Calu3 (cell line): ENCODE data around the gene GRAMD1C. TPM values are rescaled to one million over a fixed set of nuclear protein-coding genes. Genes with fewer than 3 reads are reported as not detected.

Source experiments
- BruUV-seq: library from RNA; stranded (reverse); fragments of 400-500 nt; replicated peaks from 2 replicates; lab custom pipeline; 2021; lab: Mats Ljungman, UMichigan
- CTCF ChIA-PET: fragments of 300-600 bp; sonication (Branson Sonifier 250); formaldehyde crosslinking; loops from one replicate; lab custom pipeline; 2022; ENCODE audit warnings: antibody characterized with exemption; lab: Charles Lee
- DNase-seq: peaks from one replicate; pipeline ENCODE4 v3.0.0; 2022
- H3K27ac Mint-ChIP-seq: one replicate; pipeline ENCODE4 v1.8.0; 2022; ENCODE audit warnings: mixed read lengths; ENCODE audit not compliant: unreplicated experiment
- H3K27me3 Mint-ChIP-seq: one replicate; pipeline ENCODE4 v1.8.0; 2022; ENCODE audit warnings: mixed read lengths; ENCODE audit not compliant: unreplicated experiment
- H3K36me3 Mint-ChIP-seq: one replicate; pipeline ENCODE4 v1.8.0; 2022; ENCODE audit warnings: mild to moderate bottlenecking, moderate library complexity, mixed read lengths; ENCODE audit not compliant: insufficient read depth, unreplicated experiment
- H3K4me1 Mint-ChIP-seq: one replicate; pipeline ENCODE4 v1.8.0; 2022; ENCODE audit warnings: mild to moderate bottlenecking, low read depth, mixed read lengths; ENCODE audit not compliant: unreplicated experiment
- H3K4me3 Mint-ChIP-seq: one replicate; pipeline ENCODE4 v1.8.0; 2022; ENCODE audit warnings: mild to moderate bottlenecking, low read depth, moderate library complexity, mixed read lengths; ENCODE audit not compliant: unreplicated experiment
- H3K9me3 Mint-ChIP-seq: one replicate; pipeline ENCODE4 v1.8.0; 2022; ENCODE audit warnings: low read depth, mixed read lengths; ENCODE audit not compliant: unreplicated experiment
- CTCF ChIP-seq: fragments of 200-600 bp; IDR thresholded peaks from one replicate; pipeline ENCODE4 v1.8.0; 2022; ENCODE audit warnings: antibody characterized with exemption; ENCODE audit not compliant: unreplicated experiment
- intact Hi-C: fragments of 100-400 bp; cut with micrococcal nuclease; formaldehyde crosslinking; loops from one replicate; pipeline ENCODE4 v1.10.0; 2022; ENCODE audit not compliant: unreplicated experiment
- total RNA-seq: library from RNA; stranded (reverse); gene quantifications from 2 replicates; pipeline ENCODE4 v1.2.3, GENCODE V29; 2022

The GRAMD1C gene
- total RNA-seq, 1 experiment from 2014 or later: 6.3 TPM

- no peak for TF ChIP-seq CTCF
- H3K27ac Mint-ChIP-seq: no peak overlapping the region
- BruUV-seq: no TSS peak
- H3K4me3 Mint-ChIP-seq: no peak overlapping the region
- CTCF ChIA-PET: interaction anchor here (2.1 kb wide), 1 partner anchor 52 kb away, joined by 4 read pairs; no protein-coding TSS in a partner anchor
- H3K9me3 Mint-ChIP-seq: no peaks in the 10 kb centered on the region
- no peaks in the 10 kb centered on the region for H3K27me3 Mint-ChIP-seq
- no peaks in the 10 kb centered on the region for H3K36me3 Mint-ChIP-seq
- H3K4me1 Mint-ChIP-seq: peaks cover 22% of the 10 kb centered on the region
- no peak for DNase-seq
- intact Hi-C loops: no loop called here
Measured at GRCh38 chr3:113895964-113896363, 57.4 kb downstream of the GRAMD1C start.

- no TSS peak for BruUV-seq
- CTCF ChIA-PET: interaction anchor here (2.1 kb wide), 1 partner anchor 52 kb away, joined by 4 read pairs; no protein-coding TSS in a partner anchor
- TF ChIP-seq CTCF: no peak
- Mint-ChIP-seq H3K36me3 (no peaks in the 10 kb centered on the region), H3K9me3 (no peaks in the 10 kb centered on the region), H3K27me3 (no peaks in the 10 kb centered on the region), H3K4me1 (peaks cover 22% of the 10 kb centered on the region), H3K4me3 (peak overlapping the region; percentile 43), H3K27ac (no peak overlapping the region)
- no peak for DNase-seq
- intact Hi-C loops: no loop called here
Measured at GRCh38 chr3:113896930-113897329, 58.3 kb downstream of the GRAMD1C start.

DNA sequence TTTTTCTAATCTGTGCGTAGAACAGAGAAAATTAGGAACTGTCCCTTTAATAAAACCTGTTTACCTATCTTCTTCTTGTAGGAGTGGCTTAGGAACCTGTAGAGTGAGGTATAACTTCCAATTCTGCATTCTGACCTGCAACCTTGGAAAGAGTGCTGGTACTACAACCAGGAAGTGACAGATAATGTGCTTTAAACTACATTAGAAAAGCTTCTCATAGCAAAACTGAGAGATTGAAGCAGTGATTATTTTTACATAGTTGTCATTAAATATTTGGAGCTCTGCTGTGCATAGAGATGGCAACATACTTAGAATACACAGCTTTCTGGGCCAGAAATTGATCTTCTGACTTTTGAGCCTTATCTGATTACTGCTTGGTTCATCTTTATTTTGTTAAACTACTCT, 58.8 kb downstream of the GRAMD1C start:
- H3K27me3 Mint-ChIP-seq: no peaks in the 10 kb centered on the region
- BruUV-seq: no TSS peak
- peaks cover 22% of the 10 kb centered on the region for H3K4me1 Mint-ChIP-seq
- H3K27ac Mint-ChIP-seq: peak overlapping the region; percentile 20
- H3K36me3 Mint-ChIP-seq: no peaks in the 10 kb centered on the region
- intact Hi-C loops: no loop called here
- no peaks in the 10 kb centered on the region for H3K9me3 Mint-ChIP-seq
- CTCF ChIA-PET: interaction anchor here (2.1 kb wide), 1 partner anchor 53 kb away, joined by 4 read pairs; no protein-coding TSS in a partner anchor
- no peak for TF ChIP-seq CTCF
- H3K4me3 Mint-ChIP-seq: peak overlapping the region; percentile 43
- peak; percentile 19 for DNase-seq

DNA sequence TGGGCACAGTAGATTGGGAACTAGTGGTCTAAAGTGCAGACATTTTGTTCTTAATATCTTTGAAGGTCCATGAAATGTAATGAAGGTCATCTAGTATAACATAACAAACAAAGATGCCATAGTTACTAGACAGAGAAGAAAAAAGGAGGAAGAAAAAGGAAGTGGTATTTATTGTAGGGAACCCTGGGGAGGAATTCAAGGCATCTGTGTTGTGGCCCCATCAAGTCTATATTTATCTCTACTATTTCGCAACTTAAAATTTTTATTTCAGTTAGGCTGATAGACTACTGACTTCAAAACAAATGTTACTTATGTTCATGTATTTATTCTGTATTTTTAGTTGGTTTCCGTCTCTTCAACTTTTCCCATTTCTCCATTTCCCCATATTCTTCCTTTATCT, 60.3 kb downstream of the GRAMD1C start:
- Mint-ChIP-seq H3K36me3 (no peaks in the 10 kb centered on the region), H3K27me3 (no peaks in the 10 kb centered on the region), H3K27ac (no peak overlapping the region), H3K4me3 (no peak overlapping the region), H3K9me3 (no peaks in the 10 kb centered on the region), H3K4me1 (peaks cover 22% of the 10 kb centered on the region)
- intact Hi-C loops: no loop called here
- no peak for DNase-seq
- BruUV-seq: no TSS peak
- CTCF ChIA-PET: interaction anchor here (0.5 to 1.2 kb wide), 2 partner anchors 14 to 702 kb away, joined by 3 read pairs; no protein-coding TSS in a partner anchor
- no peak for TF ChIP-seq CTCF
